ENCODE results near the gene AFDN.

- TF ChIP-seq, protein P1, sequence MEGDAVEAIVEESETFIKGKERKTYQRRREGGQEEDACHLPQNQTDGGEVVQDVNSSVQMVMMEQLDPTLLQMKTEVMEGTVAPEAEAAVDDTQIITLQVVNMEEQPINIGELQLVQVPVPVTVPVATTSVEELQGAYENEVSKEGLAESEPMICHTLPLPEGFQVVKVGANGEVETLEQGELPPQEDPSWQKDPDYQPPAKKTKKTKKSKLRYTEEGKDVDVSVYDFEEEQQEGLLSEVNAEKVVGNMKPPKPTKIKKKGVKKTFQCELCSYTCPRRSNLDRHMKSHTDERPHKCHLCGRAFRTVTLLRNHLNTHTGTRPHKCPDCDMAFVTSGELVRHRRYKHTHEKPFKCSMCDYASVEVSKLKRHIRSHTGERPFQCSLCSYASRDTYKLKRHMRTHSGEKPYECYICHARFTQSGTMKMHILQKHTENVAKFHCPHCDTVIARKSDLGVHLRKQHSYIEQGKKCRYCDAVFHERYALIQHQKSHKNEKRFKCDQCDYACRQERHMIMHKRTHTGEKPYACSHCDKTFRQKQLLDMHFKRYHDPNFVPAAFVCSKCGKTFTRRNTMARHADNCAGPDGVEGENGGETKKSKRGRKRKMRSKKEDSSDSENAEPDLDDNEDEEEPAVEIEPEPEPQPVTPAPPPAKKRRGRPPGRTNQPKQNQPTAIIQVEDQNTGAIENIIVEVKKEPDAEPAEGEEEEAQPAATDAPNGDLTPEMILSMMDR (IDR thresholded peaks at IDR 0.05; ENCODE audit: low read depth, low read length): no peak
- TF ChIP-seq POLR2A (IDR thresholded peaks at IDR 0.05; ENCODE audit: extremely low read depth, insufficient read length) (no peak), MAX (IDR thresholded peaks at IDR 0.05; ENCODE audit: low read depth, low read length) (no peak), MYC (IDR thresholded peaks at IDR 0.05; ENCODE audit: low read depth, low read length) (no peak)
These were observed 154.3 kb downstream of the AFDN start for GRCh38 chr6:167980911-167981580.
